ENCODE data around the gene ISY1.
"Not testable (repeated sequence)": the region's sequence is repeated elsewhere in the genome, so short reads cannot be mapped to it uniquely, and the experiment has no call there.

The ISY1 gene

DNA sequence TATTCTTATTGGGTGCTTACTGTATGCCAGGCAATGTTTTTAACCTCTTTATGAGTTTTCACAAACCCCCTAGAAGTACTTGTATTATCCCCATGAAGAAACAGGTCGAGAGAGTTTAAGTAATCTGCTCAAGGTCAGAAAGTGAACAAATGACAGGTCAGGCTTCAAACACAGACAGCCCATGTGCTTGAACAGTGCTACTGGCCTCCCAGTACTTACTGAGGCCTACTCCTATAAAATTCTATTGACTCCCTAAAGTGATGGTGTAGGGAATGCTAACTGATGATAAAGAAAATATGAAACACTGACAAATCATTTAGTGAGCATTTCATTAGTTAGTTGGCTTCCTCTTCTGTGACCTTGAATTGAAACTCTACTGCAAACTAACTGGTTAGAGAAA is 27.0 kb upstream of the ISY1 start:
- DNase-seq (ENCODE audit: low read depth in 1 of 2, low spot score in 1 of 2), result no peak
- H3K4me3 ChIP-seq (replicated peaks; ENCODE audit: insufficient read depth, low read length), result no peak overlapping the region
- TF ChIP-seq GABPA (IDR thresholded peaks at IDR 0.05; ENCODE audit: low read depth) (no peak), SPI1 (IDR thresholded peaks at IDR 0.05; ENCODE audit: borderline replicate concordance, low read depth) (no peak), POLR2AphosphoS5 (IDR thresholded peaks at IDR 0.05; ENCODE audit: low read depth) (no peak)
- TF ChIP-seq, protein P1, sequence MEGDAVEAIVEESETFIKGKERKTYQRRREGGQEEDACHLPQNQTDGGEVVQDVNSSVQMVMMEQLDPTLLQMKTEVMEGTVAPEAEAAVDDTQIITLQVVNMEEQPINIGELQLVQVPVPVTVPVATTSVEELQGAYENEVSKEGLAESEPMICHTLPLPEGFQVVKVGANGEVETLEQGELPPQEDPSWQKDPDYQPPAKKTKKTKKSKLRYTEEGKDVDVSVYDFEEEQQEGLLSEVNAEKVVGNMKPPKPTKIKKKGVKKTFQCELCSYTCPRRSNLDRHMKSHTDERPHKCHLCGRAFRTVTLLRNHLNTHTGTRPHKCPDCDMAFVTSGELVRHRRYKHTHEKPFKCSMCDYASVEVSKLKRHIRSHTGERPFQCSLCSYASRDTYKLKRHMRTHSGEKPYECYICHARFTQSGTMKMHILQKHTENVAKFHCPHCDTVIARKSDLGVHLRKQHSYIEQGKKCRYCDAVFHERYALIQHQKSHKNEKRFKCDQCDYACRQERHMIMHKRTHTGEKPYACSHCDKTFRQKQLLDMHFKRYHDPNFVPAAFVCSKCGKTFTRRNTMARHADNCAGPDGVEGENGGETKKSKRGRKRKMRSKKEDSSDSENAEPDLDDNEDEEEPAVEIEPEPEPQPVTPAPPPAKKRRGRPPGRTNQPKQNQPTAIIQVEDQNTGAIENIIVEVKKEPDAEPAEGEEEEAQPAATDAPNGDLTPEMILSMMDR (IDR thresholded peaks at IDR 0.05; ENCODE audit: insufficient read depth, low read length), result no peak
- TF ChIP-seq, protein P2, sequence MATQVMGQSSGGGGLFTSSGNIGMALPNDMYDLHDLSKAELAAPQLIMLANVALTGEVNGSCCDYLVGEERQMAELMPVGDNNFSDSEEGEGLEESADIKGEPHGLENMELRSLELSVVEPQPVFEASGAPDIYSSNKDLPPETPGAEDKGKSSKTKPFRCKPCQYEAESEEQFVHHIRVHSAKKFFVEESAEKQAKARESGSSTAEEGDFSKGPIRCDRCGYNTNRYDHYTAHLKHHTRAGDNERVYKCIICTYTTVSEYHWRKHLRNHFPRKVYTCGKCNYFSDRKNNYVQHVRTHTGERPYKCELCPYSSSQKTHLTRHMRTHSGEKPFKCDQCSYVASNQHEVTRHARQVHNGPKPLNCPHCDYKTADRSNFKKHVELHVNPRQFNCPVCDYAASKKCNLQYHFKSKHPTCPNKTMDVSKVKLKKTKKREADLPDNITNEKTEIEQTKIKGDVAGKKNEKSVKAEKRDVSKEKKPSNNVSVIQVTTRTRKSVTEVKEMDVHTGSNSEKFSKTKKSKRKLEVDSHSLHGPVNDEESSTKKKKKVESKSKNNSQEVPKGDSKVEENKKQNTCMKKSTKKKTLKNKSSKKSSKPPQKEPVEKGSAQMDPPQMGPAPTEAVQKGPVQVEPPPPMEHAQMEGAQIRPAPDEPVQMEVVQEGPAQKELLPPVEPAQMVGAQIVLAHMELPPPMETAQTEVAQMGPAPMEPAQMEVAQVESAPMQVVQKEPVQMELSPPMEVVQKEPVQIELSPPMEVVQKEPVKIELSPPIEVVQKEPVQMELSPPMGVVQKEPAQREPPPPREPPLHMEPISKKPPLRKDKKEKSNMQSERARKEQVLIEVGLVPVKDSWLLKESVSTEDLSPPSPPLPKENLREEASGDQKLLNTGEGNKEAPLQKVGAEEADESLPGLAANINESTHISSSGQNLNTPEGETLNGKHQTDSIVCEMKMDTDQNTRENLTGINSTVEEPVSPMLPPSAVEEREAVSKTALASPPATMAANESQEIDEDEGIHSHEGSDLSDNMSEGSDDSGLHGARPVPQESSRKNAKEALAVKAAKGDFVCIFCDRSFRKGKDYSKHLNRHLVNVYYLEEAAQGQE (IDR thresholded peaks at IDR 0.05; ENCODE audit: insufficient replicate concordance, low read depth), result no peak
- no peaks in the 10 kb centered on the region for H3K27me3 ChIP-seq (ENCODE audit: insufficient read depth, poor library complexity, severe bottlenecking)
- H3K27ac ChIP-seq (replicated peaks), result no peak overlapping the region; the same call in 1 of the 2 replicates

- Histone ChIP-seq H3K27me3 (ENCODE audit: insufficient read depth, poor library complexity, severe bottlenecking) (no peaks in the 10 kb centered on the region), H3K27ac (replicated peaks) (peak overlapping the region; percentile 6; the same call in 1 of the 2 replicates), H3K4me3 (replicated peaks; ENCODE audit: insufficient read depth, low read length) (no peak overlapping the region)
- TF ChIP-seq POLR2AphosphoS5 (IDR thresholded peaks at IDR 0.05; ENCODE audit: low read depth) (no peak), GABPA (IDR thresholded peaks at IDR 0.05; ENCODE audit: low read depth) (no peak), SPI1 (IDR thresholded peaks at IDR 0.05; ENCODE audit: borderline replicate concordance, low read depth) (no peak)
- TF ChIP-seq, protein P1 (IDR thresholded peaks at IDR 0.05; ENCODE audit: insufficient read depth, low read length), result no peak
- TF ChIP-seq, protein P2 (IDR thresholded peaks at IDR 0.05; ENCODE audit: insufficient replicate concordance, low read depth), result no peak
- no peak for DNase-seq (ENCODE audit: low read depth in 1 of 2, low spot score in 1 of 2)
These were observed 24.9 kb upstream of the ISY1 start for GRCh38 chr3:129185783-129186182.

GRCh38 chr3:129184784-129185542 is 24.1 kb upstream of the ISY1 start:
- DNase-seq (ENCODE audit: low read depth in 1 of 2, low spot score in 1 of 2); H3K27me3 ChIP-seq (ENCODE audit: insufficient read depth, poor library complexity, severe bottlenecking): not testable (repeated sequence)
- peak overlapping the region; percentile 66 for H3K4me3 ChIP-seq (replicated peaks; ENCODE audit: insufficient read depth, low read length)
- H3K27ac ChIP-seq (replicated peaks), result peak overlapping the region; percentile 98

DNA sequence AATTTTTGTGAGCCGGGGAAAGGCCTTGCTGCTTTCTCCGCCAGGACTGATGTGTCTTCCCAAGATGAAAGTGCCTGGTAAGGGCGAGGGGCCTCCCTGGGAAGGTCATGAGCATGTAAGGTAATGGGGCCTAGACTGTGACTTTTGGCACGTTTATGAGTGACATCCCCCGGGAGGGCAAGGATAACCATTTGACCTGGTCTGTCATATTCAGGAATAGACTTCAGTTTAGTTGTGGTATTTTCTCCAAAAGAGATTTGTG is 23.5 kb upstream of the ISY1 start:
- Histone ChIP-seq H3K27me3 (ENCODE audit: insufficient read depth, poor library complexity, severe bottlenecking) (no peaks in the 10 kb centered on the region), H3K4me3 (replicated peaks; ENCODE audit: insufficient read depth, low read length) (peak overlapping the region; percentile 66), H3K27ac (replicated peaks) (peak overlapping the region; percentile 98)
- peak in 1 of 2 experiments; percentile 33 for DNase-seq (ENCODE audit: low read depth in 1 of 2, low spot score in 1 of 2)
- TF ChIP-seq GABPA (IDR thresholded peaks at IDR 0.05; ENCODE audit: low read depth) (no peak), POLR2AphosphoS5 (IDR thresholded peaks at IDR 0.05; ENCODE audit: low read depth) (no peak), SPI1 (IDR thresholded peaks at IDR 0.05; ENCODE audit: borderline replicate concordance, low read depth) (no peak)
- TF ChIP-seq, protein P2 (IDR thresholded peaks at IDR 0.05; ENCODE audit: insufficient replicate concordance, low read depth), result no peak
- TF ChIP-seq, protein P1 (IDR thresholded peaks at IDR 0.05; ENCODE audit: insufficient read depth, low read length), result no peak

All from HL-60 (cell line).